ENCODE data around the gene FUBP3. TPM values are rescaled to one million over a fixed set of nuclear protein-coding genes. Genes with fewer than 3 reads are reported as not detected.

Gene FUBP3
- total RNA-seq, 1 donor, result 18.9 TPM

- no peak for DNase-seq (ENCODE audit: low read depth in 2 of 3, low spot score in 2 of 3)
Measured at GRCh38 chr9:130606887-130607600, 27.7 kb downstream of the FUBP3 start.

GRCh38 chr9:130607640-130608420 lies 28.5 kb downstream of the FUBP3 start:
- DNase-seq (ENCODE audit: low read depth in 2 of 3, low spot score in 2 of 3), result no peak

GRCh38 chr9:130608554-130609134 lies 29.3 kb downstream of the FUBP3 start:
- DNase-seq (ENCODE audit: low read depth in 2 of 3, low spot score in 2 of 3), result no peak

GRCh38 chr9:130609163-130609562 lies 29.8 kb downstream of the FUBP3 start:
- no peak for DNase-seq (ENCODE audit: low read depth in 2 of 3, low spot score in 2 of 3)

GRCh38 chr9:130610862-130611707 lies 31.7 kb downstream of the FUBP3 start:
- no peak for DNase-seq (ENCODE audit: low read depth in 2 of 3, low spot score in 2 of 3)

GRCh38 chr9:130616451-130616850 lies 37.1 kb downstream of the FUBP3 start:
- no peak for DNase-seq (ENCODE audit: low read depth in 2 of 3, low spot score in 2 of 3)

- no peak for DNase-seq (ENCODE audit: low read depth in 2 of 3, low spot score in 2 of 3)
Measured at GRCh38 chr9:130623466-130623865, 44.1 kb downstream of the FUBP3 start.

- DNase-seq (ENCODE audit: low read depth in 2 of 3, low spot score in 2 of 3), result no peak
Measured at GRCh38 chr9:130624154-130624553, 44.8 kb downstream of the FUBP3 start.

GRCh38 chr9:130626249-130626996 lies 47.0 kb downstream of the FUBP3 start:
- DNase-seq (ENCODE audit: low read depth in 2 of 3, low spot score in 2 of 3), result no peak

GRCh38 chr9:130627051-130627450 lies 47.7 kb downstream of the FUBP3 start:
- DNase-seq (ENCODE audit: low read depth in 2 of 3, low spot score in 2 of 3), result no peak

- DNase-seq (ENCODE audit: low read depth in 2 of 3, low spot score in 2 of 3), result no peak
Measured at GRCh38 chr9:130627896-130628792, 48.8 kb downstream of the FUBP3 start.

GRCh38 chr9:130629443-130630070 lies 50.2 kb downstream of the FUBP3 start:
- DNase-seq (ENCODE audit: low read depth in 2 of 3, low spot score in 2 of 3), result no peak

- DNase-seq (ENCODE audit: low read depth in 2 of 3, low spot score in 2 of 3), result no peak
Measured at GRCh38 chr9:130630071-130630450, 50.7 kb downstream of the FUBP3 start.

GRCh38 chr9:130630506-130631330 lies 51.3 kb downstream of the FUBP3 start:
- DNase-seq (ENCODE audit: low read depth in 2 of 3, low spot score in 2 of 3), result no peak

GRCh38 chr9:130631331-130632080 lies 52.1 kb downstream of the FUBP3 start:
- no peak for DNase-seq (ENCODE audit: low read depth in 2 of 3, low spot score in 2 of 3)

- no peak for DNase-seq (ENCODE audit: low read depth in 2 of 3, low spot score in 2 of 3)
Measured at GRCh38 chr9:130632081-130632710, 52.8 kb downstream of the FUBP3 start.

- DNase-seq (ENCODE audit: low read depth in 2 of 3, low spot score in 2 of 3), result no peak
Measured at GRCh38 chr9:130632841-130633240, 53.5 kb downstream of the FUBP3 start.

All from hematopoietic multipotent progenitor cell (in vitro differentiated cells).